ENCODE data around the gene OTOGL.

OTOGL gene

DNA sequence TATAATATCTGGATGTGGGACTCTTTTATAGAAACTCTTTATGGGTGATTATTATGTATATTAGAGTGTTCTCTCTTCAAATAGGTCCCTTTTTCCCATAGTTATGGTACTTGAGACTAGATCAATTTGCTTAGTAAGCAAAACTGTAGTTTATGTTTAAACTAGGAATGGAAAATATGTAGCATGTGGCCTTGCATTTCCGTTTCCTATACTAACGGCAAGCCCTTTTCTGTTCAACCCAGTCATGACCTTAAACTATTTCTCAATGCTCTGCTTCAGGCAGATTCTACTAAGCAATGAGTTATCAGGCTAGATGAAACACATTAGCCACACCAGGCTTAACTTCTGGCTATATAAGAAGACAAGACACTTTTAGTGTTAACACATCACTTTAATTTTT is 84.6 kb downstream of the OTOGL start:
- H3K36me3 ChIP-seq (ENCODE audit: control insufficient read depth in 1 of 2, insufficient read depth in 2 of 2, low read length in 2 of 2) = no peaks in the 10 kb centered on the region
- H3K9ac ChIP-seq (ENCODE audit: low read depth in 1 of 2, low read length in 2 of 2) = no peak overlapping the region
- no peaks in the 10 kb centered on the region for H3K9me3 ChIP-seq (ENCODE audit: control insufficient read depth in 1 of 2, low read length in 2 of 2)
- no peaks in the 10 kb centered on the region for H3K27me3 ChIP-seq (ENCODE audit: control insufficient read depth in 1 of 2, insufficient read depth in 2 of 2, low read length in 2 of 2)
- H3K4me3 ChIP-seq (ENCODE audit: low read depth in 1 of 2, low read length in 2 of 2) = no peak overlapping the region
- H3K4me1 ChIP-seq (ENCODE audit: control insufficient read depth in 1 of 2, insufficient read depth in 2 of 2, low read length in 2 of 2) = no peaks in the 10 kb centered on the region
- H3K27ac ChIP-seq (ENCODE audit: low read depth, low read length) = no peak overlapping the region

DNA sequence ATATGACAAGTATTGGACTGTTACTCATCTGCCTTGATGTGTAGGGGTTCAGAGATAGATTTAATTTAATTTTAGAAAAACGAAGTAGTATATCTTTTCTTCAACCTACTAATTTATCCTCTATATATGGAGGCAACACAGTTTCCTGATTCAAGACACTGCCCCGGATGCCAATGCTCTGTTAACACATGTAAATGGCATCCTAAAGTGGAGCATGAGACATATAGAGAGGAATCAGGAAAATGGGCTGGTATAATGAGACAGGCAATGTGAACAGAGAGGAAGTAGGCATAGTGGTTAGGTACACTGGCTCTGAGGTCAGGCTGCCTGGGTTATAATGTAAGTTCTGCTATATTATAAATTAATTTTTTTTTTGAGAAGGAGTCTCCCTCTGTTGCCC is 85.6 kb downstream of the OTOGL start:
- Histone ChIP-seq H3K4me3 (ENCODE audit: low read depth in 1 of 2, low read length in 2 of 2) (no peak overlapping the region), H3K9me3 (ENCODE audit: control insufficient read depth in 1 of 2, low read length in 2 of 2) (no peaks in the 10 kb centered on the region), H3K36me3 (ENCODE audit: control insufficient read depth in 1 of 2, insufficient read depth in 2 of 2, low read length in 2 of 2) (no peaks in the 10 kb centered on the region), H3K27ac (ENCODE audit: low read depth, low read length) (no peak overlapping the region), H3K27me3 (ENCODE audit: control insufficient read depth in 1 of 2, insufficient read depth in 2 of 2, low read length in 2 of 2) (no peaks in the 10 kb centered on the region), H3K4me1 (ENCODE audit: control insufficient read depth in 1 of 2, insufficient read depth in 2 of 2, low read length in 2 of 2) (no peaks in the 10 kb centered on the region), H3K9ac (ENCODE audit: low read depth in 1 of 2, low read length in 2 of 2) (no peak overlapping the region)

DNA sequence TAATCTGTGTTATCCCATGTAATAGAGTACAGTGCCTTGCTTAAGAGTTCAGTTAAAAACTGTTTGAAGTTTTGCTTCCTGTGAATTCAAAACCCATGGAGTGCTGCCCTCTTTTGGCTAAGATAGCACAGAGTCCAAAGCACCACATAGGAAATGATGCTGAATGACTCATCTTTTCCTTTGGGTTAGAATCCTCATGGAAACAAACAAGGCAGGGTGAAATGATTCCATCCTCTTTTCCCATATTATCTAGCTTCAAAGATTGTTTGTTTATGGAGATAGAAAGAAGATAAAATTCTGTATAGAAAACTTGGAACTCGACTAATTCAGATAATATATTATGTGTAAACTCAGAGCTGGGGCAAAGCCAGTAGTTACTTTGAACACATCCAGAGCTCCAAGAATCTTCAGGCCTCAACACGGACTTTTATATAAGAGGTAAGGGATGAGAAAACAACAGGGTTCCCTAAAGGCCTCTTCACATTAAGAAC is 87.4 kb downstream of the OTOGL start:
- Histone ChIP-seq H3K36me3 (ENCODE audit: control insufficient read depth in 1 of 2, insufficient read depth in 2 of 2, low read length in 2 of 2) (no peaks in the 10 kb centered on the region), H3K27ac (ENCODE audit: low read depth, low read length) (peak overlapping the region; percentile 50)

DNA sequence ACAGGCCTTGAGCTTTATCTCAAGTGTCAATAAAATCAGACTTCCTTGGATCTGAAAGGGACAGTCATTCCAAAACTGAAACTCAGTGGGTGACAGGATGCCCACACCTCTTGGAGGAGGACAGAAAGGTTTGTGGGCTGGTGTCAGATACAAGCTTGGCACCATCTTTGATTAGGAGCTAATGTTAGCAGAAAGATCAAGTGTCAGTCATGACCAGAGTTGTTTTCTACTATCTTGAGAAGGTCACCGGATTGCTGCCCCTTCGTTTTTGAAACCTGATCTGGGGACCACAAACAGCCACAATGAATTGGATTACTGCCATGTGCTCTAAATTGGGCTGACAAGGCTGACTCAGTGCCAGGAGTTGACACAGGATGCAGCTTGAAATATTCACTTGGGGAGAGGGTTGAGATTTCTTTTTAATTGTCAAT is 88.3 kb downstream of the OTOGL start:
- Histone ChIP-seq H3K27ac (ENCODE audit: low read depth, low read length) (no peak overlapping the region), H3K4me3 (ENCODE audit: low read depth in 1 of 2, low read length in 2 of 2) (no peak overlapping the region), H3K9ac (ENCODE audit: low read depth in 1 of 2, low read length in 2 of 2) (no peak overlapping the region), H3K4me1 (ENCODE audit: control insufficient read depth in 1 of 2, insufficient read depth in 2 of 2, low read length in 2 of 2) (no peaks in the 10 kb centered on the region), H3K9me3 (ENCODE audit: control insufficient read depth in 1 of 2, low read length in 2 of 2) (no peaks in the 10 kb centered on the region), H3K36me3 (ENCODE audit: control insufficient read depth in 1 of 2, insufficient read depth in 2 of 2, low read length in 2 of 2) (no peaks in the 10 kb centered on the region), H3K27me3 (ENCODE audit: control insufficient read depth in 1 of 2, insufficient read depth in 2 of 2, low read length in 2 of 2) (no peaks in the 10 kb centered on the region)

More for the DNA sequence above, 87.4 kb downstream of the OTOGL start:
- Histone ChIP-seq H3K27me3 (ENCODE audit: control insufficient read depth in 1 of 2, insufficient read depth in 2 of 2, low read length in 2 of 2) (no peaks in the 10 kb centered on the region), H3K4me3 (ENCODE audit: low read depth in 1 of 2, low read length in 2 of 2) (no peak overlapping the region), H3K4me1 (ENCODE audit: control insufficient read depth in 1 of 2, insufficient read depth in 2 of 2, low read length in 2 of 2) (no peaks in the 10 kb centered on the region), H3K9me3 (ENCODE audit: control insufficient read depth in 1 of 2, low read length in 2 of 2) (no peaks in the 10 kb centered on the region), H3K9ac (ENCODE audit: low read depth in 1 of 2, low read length in 2 of 2) (no peak overlapping the region)

DNA sequence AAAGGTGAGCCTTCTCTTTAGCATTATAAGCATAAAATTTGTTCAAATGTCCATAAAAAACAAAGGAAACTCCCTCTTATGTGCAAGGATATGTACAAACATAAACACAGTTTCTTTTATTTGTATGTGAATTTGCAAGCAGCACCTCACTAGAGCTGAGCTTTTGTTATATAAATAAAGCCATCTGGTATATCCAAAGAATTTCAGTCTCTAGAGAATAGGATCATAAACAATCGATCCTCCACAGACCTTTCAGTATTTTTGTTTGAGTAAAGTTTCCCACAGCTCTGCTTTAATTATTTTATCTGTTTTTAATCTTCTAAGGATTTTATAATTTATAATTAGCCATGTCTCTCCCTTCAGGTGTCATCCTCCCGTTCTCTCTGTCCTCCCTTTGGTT is 89.2 kb downstream of the OTOGL start:
- Histone ChIP-seq H3K9ac (ENCODE audit: low read depth in 1 of 2, low read length in 2 of 2) (no peak overlapping the region), H3K4me3 (ENCODE audit: low read depth in 1 of 2, low read length in 2 of 2) (no peak overlapping the region), H3K27ac (ENCODE audit: low read depth, low read length) (no peak overlapping the region), H3K27me3 (ENCODE audit: control insufficient read depth in 1 of 2, insufficient read depth in 2 of 2, low read length in 2 of 2) (no peaks in the 10 kb centered on the region), H3K4me1 (ENCODE audit: control insufficient read depth in 1 of 2, insufficient read depth in 2 of 2, low read length in 2 of 2) (no peaks in the 10 kb centered on the region), H3K9me3 (ENCODE audit: control insufficient read depth in 1 of 2, low read length in 2 of 2) (no peaks in the 10 kb centered on the region), H3K36me3 (ENCODE audit: control insufficient read depth in 1 of 2, insufficient read depth in 2 of 2, low read length in 2 of 2) (no peaks in the 10 kb centered on the region)

DNA sequence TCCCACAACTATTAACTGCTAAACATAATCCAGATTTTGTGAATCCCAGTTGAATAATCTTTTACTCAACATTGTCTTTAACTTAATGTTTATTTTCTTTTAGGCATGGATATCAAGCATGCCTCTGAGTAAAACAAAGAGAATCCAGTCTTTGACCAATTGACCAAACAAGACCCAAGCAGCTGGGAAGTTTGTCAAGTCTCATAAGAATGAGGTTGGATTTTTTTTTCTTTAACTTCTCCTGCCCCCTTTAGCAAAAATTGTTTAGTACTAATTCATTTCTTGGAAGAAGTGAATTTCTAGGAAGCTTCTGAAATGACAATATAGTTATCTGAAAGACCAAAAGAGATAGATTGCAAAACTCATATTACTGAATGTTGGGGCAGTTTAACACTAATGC is 89.9 kb downstream of the OTOGL start:
- Histone ChIP-seq H3K4me3 (ENCODE audit: low read depth in 1 of 2, low read length in 2 of 2) (no peak overlapping the region), H3K9me3 (ENCODE audit: control insufficient read depth in 1 of 2, low read length in 2 of 2) (no peaks in the 10 kb centered on the region), H3K4me1 (ENCODE audit: control insufficient read depth in 1 of 2, insufficient read depth in 2 of 2, low read length in 2 of 2) (no peaks in the 10 kb centered on the region), H3K27ac (ENCODE audit: low read depth, low read length) (no peak overlapping the region), H3K36me3 (ENCODE audit: control insufficient read depth in 1 of 2, insufficient read depth in 2 of 2, low read length in 2 of 2) (no peaks in the 10 kb centered on the region), H3K27me3 (ENCODE audit: control insufficient read depth in 1 of 2, insufficient read depth in 2 of 2, low read length in 2 of 2) (no peaks in the 10 kb centered on the region), H3K9ac (ENCODE audit: low read depth in 1 of 2, low read length in 2 of 2) (no peak overlapping the region)

DNA sequence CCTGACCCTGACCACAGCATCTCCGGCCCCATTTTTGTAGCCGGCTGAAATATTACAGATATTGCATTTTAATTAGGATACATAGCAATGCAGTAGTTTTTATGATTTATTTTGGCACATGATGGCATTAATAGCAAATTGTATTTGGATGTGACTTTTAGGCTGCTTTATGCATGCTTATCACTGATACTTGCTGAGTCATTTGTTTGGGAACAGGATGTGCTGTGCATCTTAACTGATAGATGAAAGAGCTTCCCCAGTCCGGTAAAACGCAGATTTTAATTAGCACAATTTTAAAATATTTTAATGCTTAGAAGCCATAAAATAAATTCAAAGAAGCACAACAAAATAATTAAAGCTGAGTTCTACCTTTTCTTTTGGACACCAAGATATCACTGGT is 90.7 kb downstream of the OTOGL start:
- no peak overlapping the region for H3K9ac ChIP-seq (ENCODE audit: low read depth in 1 of 2, low read length in 2 of 2)
- H3K4me3 ChIP-seq (ENCODE audit: low read depth in 1 of 2, low read length in 2 of 2) = no peak overlapping the region
- no peaks in the 10 kb centered on the region for H3K4me1 ChIP-seq (ENCODE audit: control insufficient read depth in 1 of 2, insufficient read depth in 2 of 2, low read length in 2 of 2)
- H3K27me3 ChIP-seq (ENCODE audit: control insufficient read depth in 1 of 2, insufficient read depth in 2 of 2, low read length in 2 of 2) = no peaks in the 10 kb centered on the region
- no peaks in the 10 kb centered on the region for H3K36me3 ChIP-seq (ENCODE audit: control insufficient read depth in 1 of 2, insufficient read depth in 2 of 2, low read length in 2 of 2)
- H3K27ac ChIP-seq (ENCODE audit: low read depth, low read length) = no peak overlapping the region
- no peaks in the 10 kb centered on the region for H3K9me3 ChIP-seq (ENCODE audit: control insufficient read depth in 1 of 2, low read length in 2 of 2)

DNA sequence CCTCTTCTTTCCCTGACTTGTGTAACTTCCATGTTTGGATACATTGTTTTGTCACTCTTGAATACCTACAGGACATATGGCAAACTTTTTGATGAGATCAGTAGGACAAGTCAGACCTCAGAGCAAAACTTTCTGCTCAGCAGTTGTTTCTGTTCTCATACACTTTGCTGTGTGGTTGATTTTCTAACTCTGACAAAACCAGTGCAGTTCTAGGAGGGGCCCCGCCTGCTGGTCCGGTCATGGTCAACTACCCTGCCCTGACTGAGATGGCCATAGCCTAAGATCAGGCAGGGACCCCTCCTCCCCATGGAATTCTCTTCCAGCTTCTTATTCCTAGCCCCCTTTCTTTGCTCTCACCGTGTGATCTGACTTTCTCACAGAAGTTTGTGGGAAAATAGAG is 92.8 kb downstream of the OTOGL start:
- Histone ChIP-seq H3K27me3 (ENCODE audit: control insufficient read depth in 1 of 2, insufficient read depth in 2 of 2, low read length in 2 of 2) (no peaks in the 10 kb centered on the region), H3K27ac (ENCODE audit: low read depth, low read length) (no peak overlapping the region), H3K9me3 (ENCODE audit: control insufficient read depth in 1 of 2, low read length in 2 of 2) (no peaks in the 10 kb centered on the region), H3K4me1 (ENCODE audit: control insufficient read depth in 1 of 2, insufficient read depth in 2 of 2, low read length in 2 of 2) (no peaks in the 10 kb centered on the region), H3K36me3 (ENCODE audit: control insufficient read depth in 1 of 2, insufficient read depth in 2 of 2, low read length in 2 of 2) (no peaks in the 10 kb centered on the region), H3K9ac (ENCODE audit: low read depth in 1 of 2, low read length in 2 of 2) (no peak overlapping the region), H3K4me3 (ENCODE audit: low read depth in 1 of 2, low read length in 2 of 2) (no peak overlapping the region)

DNA sequence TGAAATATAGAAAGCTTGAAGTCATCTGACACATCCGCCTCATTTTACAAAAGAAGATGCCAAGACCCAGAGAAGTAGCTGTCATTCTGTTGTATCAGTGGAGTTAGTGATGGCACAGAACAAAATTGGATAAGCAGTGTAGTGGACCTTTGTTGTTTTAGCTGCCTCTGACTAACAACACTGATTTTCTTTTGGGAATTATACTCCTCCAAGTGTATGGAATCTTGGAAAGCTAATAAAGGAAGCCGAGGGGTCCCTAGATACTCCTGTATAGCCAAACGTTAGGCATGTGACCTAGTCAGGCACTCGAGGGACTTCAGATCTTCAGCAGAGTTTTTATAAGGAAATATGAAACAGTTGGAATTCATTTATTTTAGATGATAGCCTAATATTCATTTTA is 94.5 kb downstream of the OTOGL start:
- Histone ChIP-seq H3K36me3 (ENCODE audit: control insufficient read depth in 1 of 2, insufficient read depth in 2 of 2, low read length in 2 of 2) (no peaks in the 10 kb centered on the region), H3K27ac (ENCODE audit: low read depth, low read length) (no peak overlapping the region), H3K9ac (ENCODE audit: low read depth in 1 of 2, low read length in 2 of 2) (no peak overlapping the region), H3K9me3 (ENCODE audit: control insufficient read depth in 1 of 2, low read length in 2 of 2) (no peaks in the 10 kb centered on the region), H3K4me1 (ENCODE audit: control insufficient read depth in 1 of 2, insufficient read depth in 2 of 2, low read length in 2 of 2) (no peaks in the 10 kb centered on the region), H3K27me3 (ENCODE audit: control insufficient read depth in 1 of 2, insufficient read depth in 2 of 2, low read length in 2 of 2) (no peaks in the 10 kb centered on the region), H3K4me3 (ENCODE audit: low read depth in 1 of 2, low read length in 2 of 2) (no peak overlapping the region)

DNA sequence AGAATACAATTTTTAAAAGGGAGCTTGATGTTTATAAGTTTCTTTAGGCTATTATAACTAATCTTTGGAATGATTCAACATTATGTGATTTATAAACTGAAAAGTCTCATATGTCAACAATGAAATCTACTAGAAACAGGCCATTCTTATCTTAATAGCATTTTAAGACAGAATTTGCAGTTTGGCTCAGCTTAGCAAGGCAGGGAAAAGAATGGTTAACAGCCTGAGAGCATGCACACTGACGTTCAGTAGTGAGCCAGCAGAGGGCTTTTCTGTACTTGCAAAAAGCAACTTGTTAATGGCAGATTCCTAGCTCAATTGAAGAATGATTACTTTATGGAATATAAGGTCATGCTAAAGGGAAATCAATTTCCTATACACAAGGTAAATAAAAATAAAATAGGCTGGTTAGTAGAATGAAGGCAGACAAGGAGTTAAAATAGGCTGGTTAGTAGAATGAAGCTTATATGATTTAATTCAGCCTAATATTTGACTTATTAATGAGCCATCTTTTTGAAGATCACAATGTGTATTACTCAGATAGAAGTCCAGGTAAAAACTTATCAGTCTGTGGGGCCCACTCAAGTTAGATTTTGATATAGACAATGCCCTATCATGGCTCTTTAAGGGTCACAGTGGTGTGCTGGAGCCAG is 95.9 kb downstream of the OTOGL start:
- Histone ChIP-seq H3K27ac (ENCODE audit: low read depth, low read length) (no peak overlapping the region), H3K9ac (ENCODE audit: low read depth in 1 of 2, low read length in 2 of 2) (no peak overlapping the region), H3K36me3 (ENCODE audit: control insufficient read depth in 1 of 2, insufficient read depth in 2 of 2, low read length in 2 of 2) (no peaks in the 10 kb centered on the region), H3K4me1 (ENCODE audit: control insufficient read depth in 1 of 2, insufficient read depth in 2 of 2, low read length in 2 of 2) (no peaks in the 10 kb centered on the region), H3K27me3 (ENCODE audit: control insufficient read depth in 1 of 2, insufficient read depth in 2 of 2, low read length in 2 of 2) (no peaks in the 10 kb centered on the region), H3K9me3 (ENCODE audit: control insufficient read depth in 1 of 2, low read length in 2 of 2) (no peaks in the 10 kb centered on the region), H3K4me3 (ENCODE audit: low read depth in 1 of 2, low read length in 2 of 2) (no peak overlapping the region)

DNA sequence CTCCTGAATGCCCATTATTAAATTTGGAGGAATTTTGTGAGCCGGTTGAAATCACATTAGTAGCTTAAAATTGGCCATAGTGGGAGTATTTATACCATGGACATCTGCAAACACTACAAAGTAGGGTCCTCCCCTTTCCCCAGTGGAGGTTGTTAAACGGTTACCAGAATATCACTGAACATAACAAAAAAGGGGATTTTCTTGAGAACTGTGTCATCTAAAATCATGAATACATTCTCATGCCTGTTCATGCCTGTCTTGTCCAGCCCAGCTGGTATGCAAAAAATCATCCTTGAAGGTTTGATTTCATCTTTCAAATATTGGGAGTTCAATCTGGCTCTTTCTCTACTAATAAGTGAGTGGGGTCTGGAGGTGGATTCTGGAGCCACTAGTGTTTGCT is 96.4 kb downstream of the OTOGL start:
- no peak overlapping the region for H3K4me3 ChIP-seq (ENCODE audit: low read depth in 1 of 2, low read length in 2 of 2)
- no peak overlapping the region for H3K27ac ChIP-seq (ENCODE audit: low read depth, low read length)
- H3K27me3 ChIP-seq (ENCODE audit: control insufficient read depth in 1 of 2, insufficient read depth in 2 of 2, low read length in 2 of 2) = no peaks in the 10 kb centered on the region
- H3K36me3 ChIP-seq (ENCODE audit: control insufficient read depth in 1 of 2, insufficient read depth in 2 of 2, low read length in 2 of 2) = no peaks in the 10 kb centered on the region
- no peaks in the 10 kb centered on the region for H3K4me1 ChIP-seq (ENCODE audit: control insufficient read depth in 1 of 2, insufficient read depth in 2 of 2, low read length in 2 of 2)
- H3K9me3 ChIP-seq (ENCODE audit: control insufficient read depth in 1 of 2, low read length in 2 of 2) = no peaks in the 10 kb centered on the region
- H3K9ac ChIP-seq (ENCODE audit: low read depth in 1 of 2, low read length in 2 of 2) = no peak overlapping the region
